ENCODE data around the gene NEK3.
A peak's percentile ranks its signal among the peaks of the same experiment; 100 is the strongest.
"Not testable (repeated sequence)": the region's sequence is repeated elsewhere in the genome, so short reads cannot be mapped to it uniquely, and the experiment has no call there.

NEK3 gene

DNA sequence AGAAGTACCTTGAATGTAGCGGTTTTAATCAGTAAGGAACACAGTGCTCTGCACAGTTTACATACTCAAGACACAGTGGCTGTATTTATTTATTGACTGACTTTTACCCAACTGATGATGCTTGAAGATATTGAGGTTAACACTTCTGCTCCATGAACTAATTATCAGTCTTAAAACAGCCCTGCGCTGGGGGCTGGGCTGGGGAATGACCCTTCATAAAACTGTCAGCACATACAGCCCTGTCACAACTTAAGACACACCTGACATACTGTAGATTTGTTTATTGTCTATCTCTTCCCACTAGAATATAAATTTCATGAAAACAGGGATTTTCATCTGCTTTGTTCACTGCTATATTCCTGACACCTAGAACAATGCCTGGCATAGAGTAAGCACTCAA lies 41.3 kb downstream of the NEK3 start:
- no peak for DNase-seq (ENCODE audit: low read depth)

DNA sequence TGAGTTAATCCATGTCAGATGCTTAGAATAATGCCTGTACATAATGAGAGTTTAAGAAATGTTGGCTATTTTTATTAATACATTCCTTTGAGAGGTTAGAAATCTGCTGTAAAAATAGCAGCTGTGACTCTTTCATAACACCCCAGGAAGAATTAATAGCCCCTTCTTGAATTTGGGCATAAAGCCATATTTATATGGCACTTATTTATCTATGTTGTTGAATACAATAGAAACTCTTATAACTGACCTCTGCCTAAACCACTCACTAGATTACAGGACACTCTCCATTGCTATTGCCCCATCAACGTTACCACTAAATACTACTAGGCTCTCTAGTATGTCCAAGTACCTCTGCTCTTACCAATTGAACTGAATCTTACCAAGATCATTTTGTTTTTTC lies 46.8 kb downstream of the NEK3 start:
- DNase-seq (ENCODE audit: low read depth): peak; percentile 10

DNA sequence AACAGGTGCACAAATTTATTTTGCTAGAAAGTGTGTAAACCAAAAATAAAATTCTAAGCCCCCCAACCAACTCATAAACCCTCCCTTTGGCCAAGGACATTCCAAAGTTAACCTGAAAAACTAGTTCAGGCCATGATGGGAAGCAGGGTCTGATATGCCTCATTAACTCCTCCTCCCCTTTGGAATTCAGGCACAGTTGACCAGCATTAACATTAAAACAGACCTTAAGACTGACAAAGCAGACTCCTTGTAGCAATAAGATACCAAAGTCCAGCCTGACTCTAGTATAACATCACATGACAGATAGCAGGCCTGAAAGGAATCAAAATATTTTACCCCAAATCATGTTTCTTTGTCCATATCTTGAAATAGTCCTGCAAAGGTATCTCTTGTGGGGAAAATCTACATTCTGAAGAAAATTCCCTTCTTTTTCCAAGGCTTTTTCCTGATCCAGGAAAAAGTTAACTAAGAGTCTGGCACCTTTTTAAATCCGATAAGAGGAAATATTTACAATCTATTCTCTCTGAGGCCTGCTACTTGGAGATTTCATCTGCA lies 50.2 kb downstream of the NEK3 start:
- no peak for DNase-seq (ENCODE audit: low read depth)

GRCh38 chr13:52105841-52106240 lies 53.6 kb downstream of the NEK3 start:
- no peak for DNase-seq (ENCODE audit: low read depth)

GRCh38 chr13:52104624-52105023 lies 54.8 kb downstream of the NEK3 start:
- peak; percentile 15 for DNase-seq (ENCODE audit: low read depth)

GRCh38 chr13:52103386-52103785 lies 56.0 kb downstream of the NEK3 start:
- no peak for DNase-seq (ENCODE audit: low read depth)

DNA sequence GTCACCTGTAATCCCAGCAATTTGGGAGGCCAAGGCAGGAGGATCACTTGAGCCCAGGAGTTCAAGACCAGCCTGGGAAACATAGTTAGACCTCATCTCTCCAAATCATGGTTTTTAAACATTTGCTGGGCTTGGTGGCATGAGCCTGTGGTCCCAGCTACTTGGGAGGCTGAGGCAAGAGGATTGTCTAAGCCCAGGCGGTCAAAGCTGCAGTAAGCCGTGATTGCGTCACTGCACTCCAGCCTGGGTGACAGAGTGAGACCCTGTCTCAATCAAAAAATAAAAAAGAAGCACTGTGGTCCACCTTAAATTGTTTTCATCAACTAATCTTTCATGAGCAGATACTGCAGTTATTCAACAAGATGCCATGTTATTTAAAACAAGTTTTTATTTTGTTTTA lies 57.0 kb downstream of the NEK3 start:
- DNase-seq (ENCODE audit: low read depth): not testable (repeated sequence)

DNA sequence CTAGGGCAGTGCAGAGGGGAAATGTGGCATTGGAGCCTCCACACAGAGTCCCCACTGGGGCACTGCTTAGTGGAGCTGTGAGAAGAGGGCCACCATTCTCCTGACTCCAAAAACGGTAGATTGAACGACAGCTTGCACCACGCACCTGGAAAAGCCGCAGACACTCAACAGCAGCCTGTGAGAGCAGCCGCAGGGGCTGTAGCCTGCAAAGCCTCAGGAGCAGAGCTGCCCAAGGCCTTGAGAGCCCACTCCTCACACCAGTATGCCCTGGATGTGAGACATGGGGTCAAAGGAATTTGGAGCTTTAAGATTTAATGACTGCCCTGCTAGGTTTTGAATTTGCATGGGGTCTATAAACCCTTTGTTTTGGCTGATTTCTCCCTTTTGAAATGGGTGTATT lies 62.2 kb downstream of the NEK3 start:
- no peak for DNase-seq (ENCODE audit: low read depth)

GRCh38 chr13:52096748-52097147 lies 62.6 kb downstream of the NEK3 start:
- DNase-seq (ENCODE audit: low read depth): no peak

DNA sequence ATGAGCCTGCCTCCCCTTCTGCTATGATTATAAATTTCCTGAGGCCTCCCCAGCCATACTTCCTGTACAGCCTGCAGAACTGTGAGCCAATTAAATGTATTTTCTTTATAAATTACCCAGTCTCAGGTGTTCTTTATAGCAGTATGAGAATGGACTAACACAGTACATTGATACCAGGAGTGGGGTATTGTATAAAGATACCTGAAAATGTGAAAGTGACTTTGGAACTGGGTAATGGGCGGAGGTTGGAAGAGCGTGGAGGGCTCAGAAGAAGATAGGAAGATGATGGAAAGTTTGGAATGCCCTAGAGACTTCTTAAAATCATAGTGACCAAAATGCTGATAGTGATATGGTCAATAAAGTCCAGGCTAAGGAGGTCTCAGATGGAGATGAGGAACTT lies 63.3 kb downstream of the NEK3 start:
- no peak for DNase-seq (ENCODE audit: low read depth)

GRCh38 chr13:52092087-52092486 lies 67.3 kb downstream of the NEK3 start:
- DNase-seq (ENCODE audit: low read depth): no peak

DNA sequence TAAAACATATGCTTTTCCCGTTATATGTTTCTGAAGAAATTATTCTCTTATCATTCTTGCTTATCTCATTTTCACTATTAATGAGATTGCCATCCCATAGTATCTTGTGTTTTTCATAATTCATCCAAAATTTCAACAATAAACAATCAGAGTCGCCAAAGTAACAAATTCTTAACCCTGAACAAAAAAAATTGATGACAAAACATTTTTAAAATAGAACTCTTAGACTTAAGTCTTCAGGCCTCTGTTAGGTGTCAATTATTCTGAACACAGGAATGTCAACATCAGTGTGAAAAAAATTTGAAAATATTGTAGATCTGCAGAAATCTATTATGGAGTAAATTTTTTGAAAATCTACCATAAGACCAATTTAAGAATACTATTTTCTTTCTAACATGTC lies 67.9 kb downstream of the NEK3 start:
- no peak for DNase-seq (ENCODE audit: low read depth)

- DNase-seq (ENCODE audit: low read depth): peak; percentile 95
Measured at GRCh38 chr13:52085421-52085820, 74.0 kb downstream of the NEK3 start.

GRCh38 chr13:52084981-52085380 lies 74.4 kb downstream of the NEK3 start:
- peak; percentile 5 for DNase-seq (ENCODE audit: low read depth)
